Transverse colon (tissue), 4 donors: Measurements from ENCODE around the gene PAX5.

Source experiments
- CTCF ChIP-seq, 5 experiments: fragments of 200-600 bp in 3 of 5; fragments of 450-650 bp in 2 of 5; sonication (generic) in 3 of 5; IDR thresholded peaks; 1 replicate in 2 of 5; 2 replicates in 3 of 5; pipeline ENCODE4 v1.5.1; 2016 to 2017; ENCODE audit warnings: antibody characterized with exemption in 5 of 5, inconsistent platforms in 3 of 5, mild to moderate bottlenecking in 2 of 5, moderate library complexity in 1 of 5
- POLR2AphosphoS5 ChIP-seq, 3 donors: sonication (generic); formaldehyde crosslinking; IDR thresholded peaks; one replicate each; pipeline ENCODE4 v1.6.1; 2016; ENCODE audit warnings: antibody characterized with exemption in 3 of 3

GRCh38 chr9:36837431-36838405, 196.3 kb downstream of the PAX5 start:
- TF ChIP-seq CTCF (IDR thresholded peaks at IDR 0.05) = no peak
- TF ChIP-seq POLR2AphosphoS5 (IDR thresholded peaks at IDR 0.05) = no peak
